ENCODE measurements around the gene CACNA1D. TPM values are rescaled to one million over a fixed set of nuclear protein-coding genes. Genes with fewer than 3 reads are reported as not detected.

CACNA1D gene
- total and polyA plus RNA-seq, 2 donors (not counting 3 experiments of a cell fraction or from before 2014, with no cell fraction given): 0.06 TPM; not detected in 1

- no TSS peak for BruUV-seq (replicated peaks)
Observed at GRCh38 chr3:53705024-53705745, 210.8 kb downstream of the CACNA1D start.

More at GRCh38 chr3:53705024-53705745, 210.8 kb downstream of the CACNA1D start:
- H3K4me1 ChIP-seq (ENCODE audit: control insufficient read depth, extremely low read depth, insufficient read depth, low read length): no peaks in the 10 kb centered on the region
- dilution Hi-C loops (cut with MboI; ENCODE audit: extremely low pct_ligation_motif_present, low sequenced_read_pairs) (no loop called here), intact Hi-C loops (cut with micrococcal nuclease) (no loop called here)
- no peak overlapping the region for H3K27ac ChIP-seq (ENCODE audit: insufficient read depth, low read depth, low read length)
- no peaks in the 10 kb centered on the region for H3K36me3 ChIP-seq (ENCODE audit: control insufficient read depth in 2 of 2, extremely low read depth in 1 of 2, insufficient read depth in 2 of 2, low read length in 2 of 2)
- CTCF ChIA-PET: no interaction called here
- peaks cover 2 to 4% of the 10 kb centered on the region in 2 experiments for H3K27me3 ChIP-seq (ENCODE audit: control insufficient read depth in 2 of 2, insufficient read depth in 2 of 2, low read length in 2 of 2)
- TF ChIP-seq EZH2 (IDR thresholded peaks at IDR 0.05; ENCODE audit: borderline replicate concordance, low read depth, low read length, severe bottlenecking): no peak
- TF ChIP-seq JUN (IDR thresholded peaks at IDR 0.05; ENCODE audit: borderline replicate concordance, insufficient read depth, insufficient read length, low read depth): no peak
- no peak for TF ChIP-seq MYC (IDR thresholded peaks at IDR 0.05; ENCODE audit: low read depth, low read length)
- no peak for TF ChIP-seq POLR2A (IDR thresholded peaks at IDR 0.05; ENCODE audit: low read depth, low read length)
- TF ChIP-seq POLR2AphosphoS5 (IDR thresholded peaks at IDR 0.05; ENCODE audit: insufficient read depth, low read depth, low read length): no peak
- no peak for TF ChIP-seq MAX (IDR thresholded peaks at IDR 0.05; ENCODE audit: insufficient read depth, insufficient read length)
- TF ChIP-seq FOS (IDR thresholded peaks at IDR 0.05; ENCODE audit: borderline replicate concordance, insufficient read depth, low read length): no peak
- no peak for TF ChIP-seq CTCF (IDR thresholded peaks at IDR 0.05; ENCODE audit: extremely low read depth in 1 of 2, insufficient read depth in 1 of 2, low read depth in 1 of 2, low read length in 2 of 2)
- no peak for TF ChIP-seq GATA2 (IDR thresholded peaks at IDR 0.05; ENCODE audit: insufficient read depth, insufficient read length, low read depth, low read length)
- no peak overlapping the region for H3K4me3 ChIP-seq (replicated peaks in 1 of 3; ENCODE audit: insufficient read depth in 1 of 3, low read depth in 1 of 3, low read length in 3 of 3)
- no peaks in the 10 kb centered on the region for H3K9me3 ChIP-seq (replicated peaks; ENCODE audit: control insufficient read depth, insufficient read depth, low read length)
- no peaks in the 10 kb centered on the region for H3K79me2 ChIP-seq (ENCODE audit: control insufficient read depth, insufficient read depth, low read length)
- H3K4me2 ChIP-seq (ENCODE audit: insufficient read depth, low read length): no peak overlapping the region
- POLR2A ChIA-PET: no interaction called here
- no peak overlapping the region for H2AFZ ChIP-seq (ENCODE audit: low read depth, low read length)
- no peaks in the 10 kb centered on the region for H3K9me1 ChIP-seq (replicated peaks; ENCODE audit: control insufficient read depth, extremely low read depth, insufficient read depth, low read length)
- DNase-seq (ENCODE audit: low read depth, low spot score): no peak
- FAIRE-seq: no peak
- H3K9ac ChIP-seq (replicated peaks; ENCODE audit: extremely low read depth, insufficient read depth, low read length): no peak overlapping the region
- H4K20me1 ChIP-seq (replicated peaks; ENCODE audit: control insufficient read depth, extremely low read depth, insufficient read depth, low read length): no peaks in the 10 kb centered on the region
